Dendritic cell treated with granulocyte-macrophage colony-stimulating factor and Interleukin-4, amounts not matched to agents 40 ng/mL and 50 ng/mL, for 4 days (primary cell): ENCODE measurements around the gene PPIL6.

Experiments used
- H3K27ac Mint-ChIP-seq: one replicate; pipeline ENCODE4 v1.8.0; 2022; ENCODE audit warnings: mild to moderate bottlenecking, mixed read lengths
- H3K27me3 Mint-ChIP-seq: one replicate; pipeline ENCODE4 v1.8.0; 2022; ENCODE audit warnings: mild to moderate bottlenecking, mixed read lengths
- H3K36me3 Mint-ChIP-seq: one replicate; pipeline ENCODE4 v1.8.0; 2022; ENCODE audit warnings: low read depth, mixed read lengths
- H3K4me1 Mint-ChIP-seq: one replicate; pipeline ENCODE4 v1.8.0; 2022; ENCODE audit warnings: low read depth, mixed read lengths
- H3K4me3 Mint-ChIP-seq: one replicate; pipeline ENCODE4 v1.8.0; 2022; ENCODE audit warnings: mild to moderate bottlenecking, moderate library complexity, mixed read lengths
- H3K9me3 Mint-ChIP-seq: one replicate; pipeline ENCODE4 v1.8.0; 2022; ENCODE audit warnings: mixed read lengths
- intact Hi-C: fragments of 100-400 bp; cut with micrococcal nuclease; formaldehyde crosslinking; loops from one replicate; pipeline ENCODE4 v1.15.0; 2022

Gene PPIL6

DNA sequence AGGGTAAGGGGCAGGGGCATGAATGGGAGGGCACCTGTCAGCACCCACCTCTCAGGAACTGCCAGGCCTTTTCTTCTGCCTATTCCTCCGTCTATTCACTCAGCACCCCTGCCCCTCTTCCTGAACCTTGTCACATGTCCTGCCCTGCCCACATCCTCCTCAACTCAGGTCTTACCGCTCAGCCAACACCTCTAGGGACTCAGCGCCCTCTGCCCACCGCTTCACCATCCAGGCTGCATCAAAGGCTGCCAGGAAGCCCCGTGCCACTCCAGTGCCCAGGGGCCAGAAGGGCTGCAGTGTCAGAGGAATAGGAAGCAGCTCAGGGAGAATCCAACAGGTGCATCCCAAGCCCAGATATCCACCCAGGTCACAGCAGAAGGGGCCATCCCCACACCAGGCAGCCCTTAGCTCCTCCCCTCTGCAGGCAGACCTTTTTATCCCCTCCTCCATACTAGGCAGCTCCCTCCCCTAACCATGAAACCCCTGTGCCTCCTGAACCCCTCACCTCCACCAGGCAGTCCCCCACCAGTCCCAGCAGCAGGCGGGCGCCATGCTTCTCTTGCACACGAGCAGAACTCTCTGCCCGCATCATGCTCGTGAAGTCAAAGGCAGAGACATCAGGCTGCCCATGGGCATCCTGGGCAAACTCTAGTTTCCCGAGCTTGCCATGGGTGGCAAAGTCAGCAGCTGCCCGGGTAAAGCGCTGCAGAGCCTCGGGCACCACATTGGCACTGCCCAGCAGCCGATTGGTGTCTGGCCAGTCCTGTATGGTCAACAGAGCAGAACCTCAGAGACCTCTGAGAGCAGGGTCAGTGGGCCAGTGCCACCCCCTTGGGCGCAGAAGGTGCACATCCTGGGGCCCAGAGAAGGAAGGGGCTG lies 9.6 kb upstream of the PPIL6 start:
- no peak overlapping the region for H3K4me3 Mint-ChIP-seq

DNA sequence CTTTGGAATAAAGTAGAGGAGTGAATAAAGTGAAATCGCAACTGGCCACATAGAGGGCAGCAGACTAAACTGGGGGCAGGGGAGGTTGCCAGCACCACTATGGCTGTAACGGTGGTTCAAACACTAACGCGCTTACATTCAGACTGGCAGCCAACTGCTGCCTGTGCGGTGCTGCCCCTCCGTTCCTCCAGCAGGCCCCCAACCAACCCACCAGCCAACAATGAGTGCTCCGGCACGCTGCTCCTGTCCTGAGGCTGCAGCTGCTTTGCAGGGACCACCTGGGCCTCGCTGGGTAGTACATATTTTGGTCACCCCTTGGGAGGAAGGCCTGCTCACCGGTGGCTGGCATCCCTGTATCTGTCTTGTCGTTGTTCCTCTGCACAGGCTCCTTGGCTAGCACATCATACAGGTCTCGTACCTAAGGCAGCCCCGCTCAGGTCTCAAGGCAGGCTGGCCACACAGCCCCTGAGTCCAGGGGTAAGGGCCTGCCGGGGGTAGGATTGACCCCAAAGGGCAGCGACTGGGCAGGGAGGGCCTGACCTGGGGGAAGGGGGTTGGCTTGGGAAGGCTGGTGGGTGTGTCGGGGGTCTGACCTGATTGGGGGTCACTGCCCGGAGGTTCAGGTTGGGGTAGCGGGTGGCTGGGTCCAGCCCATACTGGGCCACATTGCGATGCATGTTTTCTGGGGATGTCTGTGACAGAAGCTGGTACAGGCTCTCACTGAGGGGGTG lies 8.8 kb upstream of the PPIL6 start:
- intact Hi-C loops: no loop called here
- Mint-ChIP-seq H3K27me3 (no peaks in the 10 kb centered on the region), H3K9me3 (no peaks in the 10 kb centered on the region), H3K27ac (no peak overlapping the region), H3K4me1 (peaks cover 87% of the 10 kb centered on the region), H3K4me3 (no peak overlapping the region), H3K36me3 (peaks cover 100% of the 10 kb centered on the region)

More for the DNA sequence above, 9.6 kb upstream of the PPIL6 start:
- H3K9me3 Mint-ChIP-seq: no peaks in the 10 kb centered on the region
- H3K27me3 Mint-ChIP-seq: no peaks in the 10 kb centered on the region
- H3K27ac Mint-ChIP-seq: peak overlapping the region; percentile 20
- intact Hi-C loops: no loop called here
- peaks cover 86% of the 10 kb centered on the region for H3K4me1 Mint-ChIP-seq
- peaks cover 100% of the 10 kb centered on the region for H3K36me3 Mint-ChIP-seq

DNA sequence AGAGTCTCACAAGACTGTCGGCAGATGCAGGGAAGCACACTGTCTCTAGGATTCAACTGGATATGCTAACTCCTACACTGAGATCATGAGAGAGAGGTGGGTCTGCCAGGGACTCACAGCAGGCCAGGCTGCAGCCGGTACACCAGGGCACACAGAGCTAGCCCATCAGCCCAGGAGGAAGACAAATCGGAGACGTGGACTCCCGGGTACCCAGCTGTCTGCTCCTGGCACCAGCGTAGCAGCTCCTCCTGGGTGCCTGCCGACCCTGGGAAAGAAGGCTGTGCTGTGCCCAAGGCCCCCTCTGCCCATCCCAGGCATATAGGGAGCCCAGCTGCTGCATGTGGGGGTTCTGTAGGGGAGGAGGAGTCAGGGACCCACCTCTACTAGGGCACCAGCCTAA lies 8.2 kb upstream of the PPIL6 start:
- Mint-ChIP-seq H3K27ac (peak overlapping the region; percentile 85), H3K27me3 (no peaks in the 10 kb centered on the region), H3K9me3 (no peaks in the 10 kb centered on the region), H3K36me3 (peaks cover 100% of the 10 kb centered on the region), H3K4me1 (peaks cover 87% of the 10 kb centered on the region), H3K4me3 (no peak overlapping the region)
- intact Hi-C loops: no loop called here

DNA sequence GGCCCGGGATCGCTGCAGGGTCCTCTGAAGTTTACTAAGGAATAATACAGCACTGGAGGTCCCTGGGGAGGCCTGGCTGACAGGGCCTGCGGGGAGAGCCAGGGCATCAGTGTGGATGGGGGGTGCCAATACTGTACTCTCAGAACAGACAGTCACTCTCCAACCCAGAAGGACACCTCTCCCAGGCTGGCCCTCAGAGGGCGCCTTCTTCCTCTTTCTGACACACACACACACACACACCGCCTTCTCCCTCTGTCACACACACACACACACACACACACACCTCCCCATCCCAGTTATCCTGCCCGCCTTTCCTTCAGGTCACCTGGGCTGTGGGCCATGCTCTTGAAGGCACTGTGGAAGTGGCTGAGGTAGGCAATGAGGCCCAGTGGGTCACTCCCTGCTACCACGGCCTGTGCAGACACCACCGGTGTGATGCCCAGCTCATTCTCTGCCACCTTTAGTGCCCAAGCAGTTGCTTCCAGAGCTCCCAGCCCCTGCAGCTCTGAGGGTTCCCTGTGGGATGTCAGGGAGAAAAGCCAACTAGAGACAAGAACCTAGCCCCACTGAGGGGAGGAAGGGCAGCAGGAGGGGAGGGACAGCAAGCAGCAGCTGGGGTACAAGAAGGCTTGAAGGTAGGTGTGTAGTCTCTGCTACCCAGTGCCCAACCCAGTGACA lies 7.6 kb upstream of the PPIL6 start:
- H3K27me3 Mint-ChIP-seq: no peaks in the 10 kb centered on the region
- H3K4me3 Mint-ChIP-seq: no peak overlapping the region
- intact Hi-C loops: no loop called here
- H3K4me1 Mint-ChIP-seq: peaks cover 87% of the 10 kb centered on the region
- peak overlapping the region; percentile 85 for H3K27ac Mint-ChIP-seq
- peaks cover 100% of the 10 kb centered on the region for H3K36me3 Mint-ChIP-seq
- no peaks in the 10 kb centered on the region for H3K9me3 Mint-ChIP-seq

DNA sequence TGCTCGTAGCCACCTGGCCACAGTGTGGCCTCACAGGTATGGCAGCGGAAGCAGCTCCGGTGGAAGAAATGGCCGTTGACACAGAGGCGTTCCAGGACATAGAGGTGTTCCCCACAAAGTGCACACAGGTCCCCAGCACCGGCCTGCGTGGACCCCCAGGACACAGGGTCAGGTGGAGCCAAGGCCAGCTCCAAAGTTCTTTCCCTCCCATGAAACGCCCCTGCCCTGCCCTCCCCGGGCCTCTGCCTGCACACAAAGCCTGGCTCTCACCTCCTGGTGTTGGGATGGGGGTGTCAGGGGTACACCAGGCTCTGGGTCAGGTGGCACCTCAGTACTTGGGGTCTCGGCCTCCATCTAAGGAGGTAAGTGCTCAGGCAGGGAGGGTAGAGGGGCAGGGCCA lies 6.7 kb upstream of the PPIL6 start:
- peaks cover 100% of the 10 kb centered on the region for H3K36me3 Mint-ChIP-seq
- H3K4me3 Mint-ChIP-seq: no peak overlapping the region
- peaks cover 91% of the 10 kb centered on the region for H3K4me1 Mint-ChIP-seq
- peak overlapping the region; percentile 85 for H3K27ac Mint-ChIP-seq
- intact Hi-C loops: no loop called here
- H3K9me3 Mint-ChIP-seq: no peaks in the 10 kb centered on the region
- no peaks in the 10 kb centered on the region for H3K27me3 Mint-ChIP-seq

DNA sequence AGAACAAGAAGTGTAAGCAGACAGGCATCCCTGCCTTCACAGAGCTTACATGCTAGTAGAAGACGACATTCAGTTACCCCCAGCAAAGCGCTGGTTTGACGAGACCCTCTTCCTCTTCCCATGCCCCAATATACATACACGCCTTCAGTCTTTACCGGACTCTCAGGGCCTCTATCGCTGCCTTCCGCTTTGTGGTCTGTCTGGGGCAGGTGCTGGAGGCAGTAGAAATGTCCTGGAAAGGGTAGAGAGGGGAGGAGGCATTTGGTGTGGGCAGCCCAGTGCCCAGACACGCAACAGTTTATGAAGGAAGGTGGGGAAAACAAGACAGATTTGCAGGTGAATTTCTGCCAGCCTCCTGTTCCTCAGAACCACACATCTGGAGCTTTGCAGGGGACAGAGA lies 6.1 kb upstream of the PPIL6 start:
- peaks cover 99% of the 10 kb centered on the region for H3K36me3 Mint-ChIP-seq
- H3K27me3 Mint-ChIP-seq: no peaks in the 10 kb centered on the region
- no peaks in the 10 kb centered on the region for H3K9me3 Mint-ChIP-seq
- intact Hi-C loops: no loop called here
- H3K4me1 Mint-ChIP-seq: peaks cover 91% of the 10 kb centered on the region
- peak overlapping the region; percentile 85 for H3K27ac Mint-ChIP-seq
- no peak overlapping the region for H3K4me3 Mint-ChIP-seq

DNA sequence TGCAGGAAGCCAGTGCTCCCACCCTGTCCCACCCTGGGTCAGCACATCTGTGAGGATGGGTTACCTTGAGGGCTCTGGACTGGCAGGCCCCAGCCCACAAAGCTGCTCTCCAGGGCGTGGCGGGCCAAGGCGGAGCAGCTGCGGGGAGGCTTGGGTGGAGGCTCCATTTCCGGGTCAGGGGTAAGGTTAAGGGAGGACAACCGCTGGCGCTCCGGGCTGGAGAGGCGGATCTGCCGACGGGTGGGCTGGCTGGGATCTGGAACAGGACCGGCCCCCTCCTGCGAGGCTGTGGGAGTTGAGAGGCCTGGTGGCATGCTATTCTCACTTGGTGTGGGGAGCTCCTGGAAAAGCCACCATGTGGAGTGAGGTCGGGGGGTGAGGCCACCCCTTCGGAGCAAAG lies 5.6 kb upstream of the PPIL6 start:
- H3K27ac Mint-ChIP-seq: peak overlapping the region; percentile 85
- H3K4me3 Mint-ChIP-seq: peak overlapping the region; percentile 22
- H3K27me3 Mint-ChIP-seq: no peaks in the 10 kb centered on the region
- intact Hi-C loops: no loop called here
- no peaks in the 10 kb centered on the region for H3K9me3 Mint-ChIP-seq
- H3K36me3 Mint-ChIP-seq: peaks cover 99% of the 10 kb centered on the region
- H3K4me1 Mint-ChIP-seq: peaks cover 93% of the 10 kb centered on the region

DNA sequence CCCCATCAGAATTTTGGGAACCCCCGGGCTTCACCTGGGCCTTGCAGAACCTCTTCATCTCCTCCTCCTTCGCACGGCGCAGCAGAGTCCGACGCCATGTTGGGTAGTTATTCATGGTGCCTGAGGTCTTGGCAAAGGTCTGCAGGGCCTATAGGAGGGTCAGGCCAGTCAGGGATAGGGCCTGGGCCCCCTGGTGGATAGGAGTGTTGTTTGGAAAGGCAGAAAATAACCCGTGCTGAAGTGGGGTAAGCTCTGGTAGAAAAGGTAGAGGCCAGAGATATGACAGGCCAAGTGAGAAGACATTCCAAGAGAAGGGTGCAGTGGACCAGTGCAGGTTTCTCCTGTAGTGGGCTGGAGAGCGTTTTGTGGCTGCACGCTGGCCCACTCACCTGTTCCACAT lies 5.0 kb upstream of the PPIL6 start:
- Mint-ChIP-seq H3K27ac (peak overlapping the region; percentile 85), H3K4me1 (peaks cover 92% of the 10 kb centered on the region), H3K36me3 (peaks cover 95% of the 10 kb centered on the region), H3K4me3 (no peak overlapping the region), H3K9me3 (no peaks in the 10 kb centered on the region), H3K27me3 (no peaks in the 10 kb centered on the region)
- intact Hi-C loops: no loop called here

DNA sequence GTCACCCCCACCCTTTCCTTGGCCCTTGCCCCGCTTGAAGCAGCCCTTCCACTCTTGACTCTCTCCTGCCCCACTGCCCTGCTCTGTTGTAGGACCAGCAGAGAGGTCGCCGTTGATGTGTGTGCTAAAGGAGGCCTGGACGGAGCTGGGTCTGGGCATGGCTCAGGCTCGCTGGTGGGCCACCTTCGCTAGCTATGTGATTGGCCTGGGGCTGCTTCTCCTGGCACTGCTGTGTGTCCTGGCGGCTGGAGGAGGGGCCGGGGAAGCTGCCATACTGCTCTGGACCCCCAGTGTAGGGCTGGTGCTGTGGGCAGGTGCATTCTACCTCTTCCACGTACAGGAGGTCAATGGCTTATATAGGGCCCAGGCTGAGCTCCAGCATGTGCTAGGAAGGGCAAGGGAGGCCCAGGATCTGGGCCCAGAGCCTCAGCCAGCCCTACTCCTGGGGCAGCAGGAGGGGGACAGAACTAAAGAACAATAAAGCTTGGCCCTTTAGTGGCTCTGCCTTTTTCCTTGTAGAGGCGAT lies 3.1 kb upstream of the PPIL6 start:
- no peaks in the 10 kb centered on the region for H3K27me3 Mint-ChIP-seq
- peak overlapping the region; percentile 85 for H3K27ac Mint-ChIP-seq
- no peaks in the 10 kb centered on the region for H3K9me3 Mint-ChIP-seq
- H3K4me1 Mint-ChIP-seq: peaks cover 73% of the 10 kb centered on the region
- H3K4me3 Mint-ChIP-seq: no peak overlapping the region
- intact Hi-C loops: loop anchor here (5.0 kb wide), 2 partner anchors 61 to 249 kb away; partner anchors contain the start of genes AK9, CD164 and FIG4
- peaks cover 76% of the 10 kb centered on the region for H3K36me3 Mint-ChIP-seq

DNA sequence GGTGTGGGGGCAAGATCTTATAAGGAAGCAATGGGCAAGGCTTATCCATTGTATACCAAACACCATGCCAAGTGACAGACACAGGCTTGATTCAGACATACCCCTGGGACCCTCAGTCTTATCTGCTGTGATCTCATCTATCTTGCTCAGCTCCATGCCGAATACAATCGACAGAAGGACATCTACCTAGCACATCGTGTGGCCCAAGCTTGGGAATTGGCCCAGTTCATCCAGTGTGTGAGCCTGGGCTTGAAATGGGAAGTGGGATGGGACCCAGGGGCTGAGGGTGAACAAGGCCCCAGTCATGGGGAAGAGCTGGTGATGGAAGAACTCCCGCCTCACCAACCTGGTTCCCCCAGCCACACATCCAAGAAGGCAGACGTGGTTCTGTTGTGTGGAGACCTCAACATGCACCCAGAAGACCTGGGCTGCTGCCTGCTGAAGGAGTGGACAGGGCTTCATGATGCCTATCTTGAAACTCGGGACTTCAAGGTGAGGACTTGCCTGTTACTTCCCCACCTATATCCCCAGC lies 2.0 kb upstream of the PPIL6 start:
- Mint-ChIP-seq H3K27ac (peak overlapping the region; percentile 85), H3K36me3 (peaks cover 66% of the 10 kb centered on the region), H3K4me1 (peaks cover 63% of the 10 kb centered on the region), H3K9me3 (no peaks in the 10 kb centered on the region), H3K27me3 (no peaks in the 10 kb centered on the region), H3K4me3 (no peak overlapping the region)
- intact Hi-C loops: loop anchor here (5.0 kb wide), 2 partner anchors 60 to 250 kb away; partner anchors contain the start of genes AK9, CD164 and FIG4

DNA sequence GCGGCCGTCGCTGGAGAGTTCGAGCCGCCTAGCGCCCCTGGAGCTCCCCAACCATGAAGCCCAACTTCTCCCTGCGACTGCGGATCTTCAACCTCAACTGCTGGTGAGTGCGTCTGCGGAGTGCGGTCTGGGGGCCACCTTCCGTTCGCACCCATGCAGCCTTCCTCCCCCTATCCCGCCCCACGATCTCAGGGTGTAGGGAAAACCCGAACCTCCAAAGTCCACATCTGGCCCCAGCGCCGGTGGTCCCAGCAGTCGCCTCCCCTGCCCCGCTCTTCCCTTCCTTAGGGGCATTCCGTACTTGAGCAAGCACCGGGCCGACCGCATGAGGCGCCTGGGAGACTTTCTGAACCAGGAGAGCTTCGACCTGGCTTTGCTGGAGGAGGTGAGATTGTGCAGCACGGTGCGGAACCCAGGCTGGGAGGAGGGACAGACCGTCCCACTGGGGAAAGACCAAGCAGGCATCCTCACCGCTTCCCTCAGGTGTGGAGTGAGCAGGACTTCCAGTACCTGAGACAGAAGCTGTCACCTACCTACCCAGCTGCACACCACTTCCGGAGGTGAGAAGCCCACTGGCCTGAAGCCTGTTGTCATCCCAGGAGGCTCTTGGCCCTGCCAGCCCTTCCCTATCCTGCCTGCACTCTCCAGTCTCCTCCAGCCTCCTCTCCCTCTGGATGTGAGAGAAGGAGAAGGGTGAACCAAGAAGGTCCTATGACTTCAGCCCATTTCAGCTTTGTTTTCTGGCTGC lies 815 bp upstream of the PPIL6 start:
- Mint-ChIP-seq H3K4me1 (peaks cover 51% of the 10 kb centered on the region), H3K27ac (peak overlapping the region; percentile 86), H3K9me3 (no peaks in the 10 kb centered on the region), H3K27me3 (no peaks in the 10 kb centered on the region), H3K36me3 (peaks cover 54% of the 10 kb centered on the region), H3K4me3 (peak overlapping the region; percentile 81)
- intact Hi-C loops: loop anchor here (2.0 to 5.0 kb wide), 3 partner anchors 14 to 251 kb away; partner anchors contain the start of genes AK9, CD164, FIG4 and MICAL1

DNA sequence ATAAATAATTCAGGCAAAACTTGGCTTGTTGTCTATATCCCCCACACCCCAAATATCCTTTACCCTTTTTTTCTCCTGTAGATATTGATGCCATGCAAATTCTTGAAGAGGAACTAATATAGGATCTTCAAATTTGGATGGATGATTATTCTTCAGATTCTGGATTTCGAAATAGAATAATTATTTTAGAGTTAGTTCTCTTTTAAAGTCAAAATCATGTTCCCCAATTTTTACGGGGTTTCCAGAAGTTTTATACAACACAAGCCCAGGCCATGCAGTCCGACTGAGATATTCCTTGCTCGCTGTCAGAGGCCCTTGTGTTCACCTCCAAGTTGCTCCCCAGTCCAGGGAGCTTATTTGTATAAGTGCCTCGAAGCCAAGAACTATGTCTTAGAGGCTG lies 4.4 kb downstream of the PPIL6 start:
- Mint-ChIP-seq H3K27me3 (peaks cover 2% of the 10 kb centered on the region), H3K27ac (no peak overlapping the region), H3K9me3 (no peaks in the 10 kb centered on the region), H3K36me3 (peaks cover 3% of the 10 kb centered on the region), H3K4me1 (peaks cover 19% of the 10 kb centered on the region), H3K4me3 (no peak overlapping the region)
- intact Hi-C loops: loop anchor here (5.0 kb wide), 1 partner anchor 46 kb away; the partner anchor contains the start of gene ZBTB24

DNA sequence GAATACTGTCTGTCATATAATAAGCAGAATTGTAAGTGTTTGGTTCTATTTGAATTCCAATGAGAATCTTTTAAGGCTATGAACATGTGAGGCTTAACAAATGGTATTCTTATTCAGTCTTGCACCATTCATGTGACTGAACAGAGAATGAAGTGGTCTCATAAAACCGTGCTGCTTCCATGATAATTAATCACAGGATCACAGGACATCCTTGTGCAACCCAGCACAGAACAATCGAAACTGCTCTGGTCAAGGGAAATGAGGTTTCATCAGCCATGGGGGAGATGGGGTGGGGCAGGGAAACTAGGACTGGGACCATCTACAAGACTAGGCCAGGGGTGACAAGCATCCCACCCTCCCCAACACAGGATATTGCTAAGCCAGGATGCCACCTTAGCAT lies 6.0 kb downstream of the PPIL6 start:
- intact Hi-C loops: no loop called here
- no peak overlapping the region for H3K4me3 Mint-ChIP-seq
- peaks cover 2% of the 10 kb centered on the region for H3K27me3 Mint-ChIP-seq
- H3K27ac Mint-ChIP-seq: no peak overlapping the region
- no peaks in the 10 kb centered on the region for H3K9me3 Mint-ChIP-seq
- no peaks in the 10 kb centered on the region for H3K36me3 Mint-ChIP-seq
- peaks cover 19% of the 10 kb centered on the region for H3K4me1 Mint-ChIP-seq
